ENCODE data around the gene CFAP77. TPM values are rescaled to one million over a fixed set of nuclear protein-coding genes. Genes with fewer than 3 reads are reported as not detected.
A peak's percentile ranks its signal among the peaks of the same experiment; 100 is the strongest.

Gene CFAP77
- total RNA-seq, 1 donor from 2014 or later: 0.36 TPM

DNA sequence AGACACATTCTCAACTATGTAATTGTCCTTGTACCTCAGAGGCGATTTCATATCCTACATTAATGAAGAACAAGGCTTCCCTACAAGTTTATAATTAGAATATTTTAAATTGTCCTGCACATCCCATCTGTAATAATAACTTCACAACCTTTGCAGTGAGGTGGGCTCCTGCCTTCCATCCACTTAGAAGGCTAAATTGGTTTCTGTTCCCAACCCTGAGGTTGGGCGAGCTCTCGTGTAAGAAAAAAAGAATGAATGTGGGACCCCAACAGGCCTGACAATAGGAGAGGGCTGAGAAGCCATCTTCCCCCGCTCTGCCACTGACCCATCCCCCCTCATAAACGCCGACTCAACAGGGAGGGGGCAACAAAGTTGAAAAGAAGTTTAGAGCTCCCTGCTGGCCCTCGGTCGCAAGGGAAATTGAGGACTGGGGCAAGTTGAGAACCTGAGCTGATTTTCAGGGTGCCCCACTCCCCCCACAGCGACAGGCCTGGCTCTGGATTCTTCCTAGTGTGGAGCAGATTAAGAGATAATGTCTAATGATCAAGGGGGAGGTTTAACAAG lies 181.8 kb downstream of the CFAP77 start:
- peaks cover 72% of the 10 kb centered on the region for H4K20me1 ChIP-seq (ENCODE audit: insufficient read depth, low read length)
- H3K4me2 ChIP-seq (ENCODE audit: low read length): no peak overlapping the region
- no peak overlapping the region for H3K4me3 ChIP-seq (ENCODE audit: insufficient read depth, low read depth, low read length)
- no peak for DNase-seq (ENCODE audit: low read depth)
- TF ChIP-seq CTCF (IDR thresholded peaks at IDR 0.05; ENCODE audit: insufficient read depth, low read depth, low read length) (no peak), EZH2 (IDR thresholded peaks at IDR 0.05; ENCODE audit: insufficient read depth, low read length) (no peak)
- no peak overlapping the region for H3K9ac ChIP-seq (ENCODE audit: low read length)
- H3K27me3 Mint-ChIP-seq (ENCODE audit: low read depth, unreplicated experiment): peaks cover 46% of the 10 kb centered on the region
- H3K4me3 Mint-ChIP-seq (ENCODE audit: unreplicated experiment): no peak overlapping the region
- peak overlapping the region; percentile 26 for H3K27ac Mint-ChIP-seq (ENCODE audit: unreplicated experiment)
- no peaks in the 10 kb centered on the region for H3K9me3 ChIP-seq (ENCODE audit: insufficient read depth, low read depth, low read length)
- H3K4me1 Mint-ChIP-seq (ENCODE audit: low read depth, unreplicated experiment): peaks cover 2% of the 10 kb centered on the region
- no peak overlapping the region for H2AFZ ChIP-seq (ENCODE audit: low read depth, low read length)
- no peaks in the 10 kb centered on the region for H3K9me3 Mint-ChIP-seq (ENCODE audit: unreplicated experiment)
- H3K27ac ChIP-seq (ENCODE audit: low read depth, low read length): no peak overlapping the region
- H3K4me1 ChIP-seq (ENCODE audit: insufficient read depth, low read length): no peaks in the 10 kb centered on the region
- no peak for FAIRE-seq
- H3K27me3 ChIP-seq (ENCODE audit: insufficient read depth, low read length): peaks cover 54% of the 10 kb centered on the region
- no peaks in the 10 kb centered on the region for H3K79me2 ChIP-seq (ENCODE audit: insufficient read depth, low read length)
- H3K36me3 Mint-ChIP-seq (ENCODE audit: low read depth, unreplicated experiment): peaks cover 22% of the 10 kb centered on the region
- H3K36me3 ChIP-seq (ENCODE audit: insufficient read depth, low read length): peaks cover 3% of the 10 kb centered on the region

GRCh38 chr9:132592451-132592850 lies 182.4 kb downstream of the CFAP77 start:
- Mint-ChIP-seq H3K36me3 (ENCODE audit: low read depth, unreplicated experiment) (peaks cover 25% of the 10 kb centered on the region), H3K4me3 (ENCODE audit: unreplicated experiment) (no peak overlapping the region), H3K9me3 (ENCODE audit: unreplicated experiment) (no peaks in the 10 kb centered on the region), H3K27ac (ENCODE audit: unreplicated experiment) (no peak overlapping the region), H3K27me3 (ENCODE audit: low read depth, unreplicated experiment) (peaks cover 46% of the 10 kb centered on the region), H3K4me1 (ENCODE audit: low read depth, unreplicated experiment) (peaks cover 2% of the 10 kb centered on the region)
- FAIRE-seq: no peak
- no peak for TF ChIP-seq CTCF (IDR thresholded peaks at IDR 0.05; ENCODE audit: insufficient read depth, low read depth, low read length)
- no peaks in the 10 kb centered on the region for H3K9me3 ChIP-seq (ENCODE audit: insufficient read depth, low read depth, low read length)
- no peaks in the 10 kb centered on the region for H3K4me1 ChIP-seq (ENCODE audit: insufficient read depth, low read length)
- H3K4me3 ChIP-seq (ENCODE audit: insufficient read depth, low read depth, low read length): no peak overlapping the region
- H3K79me2 ChIP-seq (ENCODE audit: insufficient read depth, low read length): no peaks in the 10 kb centered on the region
- no peak overlapping the region for H2AFZ ChIP-seq (ENCODE audit: low read depth, low read length)
- H4K20me1 ChIP-seq (ENCODE audit: insufficient read depth, low read length): peaks cover 76% of the 10 kb centered on the region
- H3K36me3 ChIP-seq (ENCODE audit: insufficient read depth, low read length): peaks cover 3% of the 10 kb centered on the region
- H3K27ac ChIP-seq (ENCODE audit: low read depth, low read length): no peak overlapping the region
- no peak overlapping the region for H3K9ac ChIP-seq (ENCODE audit: low read length)
- H3K4me2 ChIP-seq (ENCODE audit: low read length): no peak overlapping the region
- no peak for DNase-seq (ENCODE audit: low read depth)
- peaks cover 48% of the 10 kb centered on the region for H3K27me3 ChIP-seq (ENCODE audit: insufficient read depth, low read length)

- H3K4me1 ChIP-seq (ENCODE audit: insufficient read depth, low read length): no peaks in the 10 kb centered on the region
- FAIRE-seq (no peak), DNase-seq (ENCODE audit: low read depth) (no peak)
- H3K4me1 Mint-ChIP-seq (ENCODE audit: low read depth, unreplicated experiment): peaks cover 5% of the 10 kb centered on the region
- H3K79me2 ChIP-seq (ENCODE audit: insufficient read depth, low read length): no peaks in the 10 kb centered on the region
- peaks cover 74% of the 10 kb centered on the region for H4K20me1 ChIP-seq (ENCODE audit: insufficient read depth, low read length)
- no peak overlapping the region for H3K4me3 Mint-ChIP-seq (ENCODE audit: unreplicated experiment)
- H3K9me3 ChIP-seq (ENCODE audit: insufficient read depth, low read depth, low read length): no peaks in the 10 kb centered on the region
- no peaks in the 10 kb centered on the region for H3K9me3 Mint-ChIP-seq (ENCODE audit: unreplicated experiment)
- peaks cover 33% of the 10 kb centered on the region for H3K27me3 Mint-ChIP-seq (ENCODE audit: low read depth, unreplicated experiment)
- no peak overlapping the region for H3K4me2 ChIP-seq (ENCODE audit: low read length)
- H3K27me3 ChIP-seq (ENCODE audit: insufficient read depth, low read length): peaks cover 28% of the 10 kb centered on the region
- TF ChIP-seq CTCF (IDR thresholded peaks at IDR 0.05; ENCODE audit: insufficient read depth, low read depth, low read length) (no peak), EZH2 (IDR thresholded peaks at IDR 0.05; ENCODE audit: insufficient read depth, low read length) (no peak)
- H3K36me3 ChIP-seq (ENCODE audit: insufficient read depth, low read length): peaks cover 3% of the 10 kb centered on the region
- no peak overlapping the region for H2AFZ ChIP-seq (ENCODE audit: low read depth, low read length)
- peaks cover 31% of the 10 kb centered on the region for H3K36me3 Mint-ChIP-seq (ENCODE audit: low read depth, unreplicated experiment)
- no peak overlapping the region for H3K27ac Mint-ChIP-seq (ENCODE audit: unreplicated experiment)
- no peak overlapping the region for H3K9ac ChIP-seq (ENCODE audit: low read length)
- H3K27ac ChIP-seq (ENCODE audit: low read depth, low read length): no peak overlapping the region
- no peak overlapping the region for H3K4me3 ChIP-seq (ENCODE audit: insufficient read depth, low read depth, low read length)
These were observed 184.4 kb downstream of the CFAP77 start for GRCh38 chr9:132594412-132594811.
